Measurements from ENCODE around the gene SUSD6.

GRCh38 chr14:69670093-69670492, 58.7 kb downstream of the SUSD6 start:
- TF ChIP-seq SAP30 (IDR thresholded peaks at IDR 0.05; ENCODE audit: borderline replicate concordance, insufficient read depth, low read depth, low read length, poor library complexity, severe bottlenecking) (no peak), ASH1L (IDR thresholded peaks at IDR 0.05; ENCODE audit: borderline replicate concordance, low read depth, partially characterized antibody) (no peak), HNRNPL (IDR thresholded peaks at IDR 0.05; ENCODE audit: low read depth, low read length) (no peak), ZNF583 (CRISPR knock-in tag; IDR thresholded peaks at IDR 0.05) (no peak)
- TF ChIP-seq, protein P1, sequence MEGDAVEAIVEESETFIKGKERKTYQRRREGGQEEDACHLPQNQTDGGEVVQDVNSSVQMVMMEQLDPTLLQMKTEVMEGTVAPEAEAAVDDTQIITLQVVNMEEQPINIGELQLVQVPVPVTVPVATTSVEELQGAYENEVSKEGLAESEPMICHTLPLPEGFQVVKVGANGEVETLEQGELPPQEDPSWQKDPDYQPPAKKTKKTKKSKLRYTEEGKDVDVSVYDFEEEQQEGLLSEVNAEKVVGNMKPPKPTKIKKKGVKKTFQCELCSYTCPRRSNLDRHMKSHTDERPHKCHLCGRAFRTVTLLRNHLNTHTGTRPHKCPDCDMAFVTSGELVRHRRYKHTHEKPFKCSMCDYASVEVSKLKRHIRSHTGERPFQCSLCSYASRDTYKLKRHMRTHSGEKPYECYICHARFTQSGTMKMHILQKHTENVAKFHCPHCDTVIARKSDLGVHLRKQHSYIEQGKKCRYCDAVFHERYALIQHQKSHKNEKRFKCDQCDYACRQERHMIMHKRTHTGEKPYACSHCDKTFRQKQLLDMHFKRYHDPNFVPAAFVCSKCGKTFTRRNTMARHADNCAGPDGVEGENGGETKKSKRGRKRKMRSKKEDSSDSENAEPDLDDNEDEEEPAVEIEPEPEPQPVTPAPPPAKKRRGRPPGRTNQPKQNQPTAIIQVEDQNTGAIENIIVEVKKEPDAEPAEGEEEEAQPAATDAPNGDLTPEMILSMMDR (IDR thresholded peaks at IDR 0.05 in 2 of 3, conservative IDR thresholded peaks at IDR 0.05 in 1 of 3; ENCODE audit: insufficient read depth in 2 of 3, low read depth in 1 of 3, low read length in 3 of 3) = no peak
